Activated CD4-positive, alpha-beta T cell treated with anti-CD3 and anti-CD28 coated beads, Interleukin-2, Interleukin-6, amounts not matched to agents 100 ng/mL and 50 ng/mL, durations not matched to agents 16 hours and 8 hours (primary cell): ENCODE measurements around the gene IL1RAP.
A peak's percentile ranks its signal among the peaks of the same experiment; 100 is the strongest.

ENCODE experiments used
- DNase-seq: peaks from one replicate; pipeline ENCODE4 v3.0.0-alpha.2; 2020

The IL1RAP gene

GRCh38 chr3:190616637-190617036 lies 102.8 kb downstream of the IL1RAP start:
- peak; percentile 18 for DNase-seq

DNA sequence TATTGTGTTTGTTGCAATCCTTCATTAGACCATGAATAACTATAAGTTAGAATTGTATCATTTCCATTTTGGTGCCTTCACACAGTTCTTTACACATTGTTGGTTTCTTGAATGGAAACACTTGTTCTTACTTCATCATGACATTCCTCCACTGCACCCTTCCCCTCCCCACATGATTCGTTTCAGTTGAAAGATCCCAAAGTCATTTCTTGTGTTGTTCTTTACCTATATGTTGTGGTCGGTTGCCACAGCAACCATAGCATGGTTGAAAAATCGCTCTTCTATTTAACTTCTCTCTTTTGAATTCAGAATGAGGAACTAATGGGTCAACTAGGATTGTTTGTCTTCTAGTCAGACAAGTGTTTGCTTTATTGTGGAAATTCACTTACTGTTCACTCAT lies 103.3 kb downstream of the IL1RAP start:
- peak; percentile 73 for DNase-seq

DNA sequence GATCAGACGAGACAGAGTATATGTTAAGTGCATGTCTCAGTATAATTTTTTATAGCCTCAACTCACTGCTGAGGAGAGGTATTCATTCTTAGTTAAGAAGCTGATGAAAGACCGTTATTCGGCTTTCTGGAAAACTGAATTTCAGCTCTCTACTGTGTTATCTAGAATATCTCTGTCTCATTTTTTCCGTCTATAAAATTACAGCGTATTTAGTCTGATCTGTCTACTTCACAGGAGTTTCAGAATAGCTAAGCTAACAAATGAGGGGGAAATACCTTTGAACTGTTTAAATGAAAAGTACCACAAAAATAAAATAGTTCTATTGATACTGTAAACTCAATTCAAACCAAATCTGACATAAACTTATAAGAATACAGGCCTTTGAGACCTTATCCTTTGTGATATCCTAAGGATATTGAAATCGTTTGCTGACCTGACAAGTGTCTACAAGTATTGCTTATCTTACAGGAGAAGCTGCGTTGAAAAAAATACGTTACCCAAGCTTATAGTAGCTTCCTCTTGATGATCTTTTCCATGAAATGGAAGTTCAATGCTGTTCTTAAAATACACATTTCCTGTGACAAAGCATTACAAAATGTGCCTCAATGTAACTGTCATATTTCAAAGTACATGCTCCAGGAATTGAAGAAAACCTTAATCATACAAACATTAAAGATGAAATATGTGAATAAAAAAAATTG lies 104.6 kb downstream of the IL1RAP start:
- peak; percentile 77 for DNase-seq

DNA sequence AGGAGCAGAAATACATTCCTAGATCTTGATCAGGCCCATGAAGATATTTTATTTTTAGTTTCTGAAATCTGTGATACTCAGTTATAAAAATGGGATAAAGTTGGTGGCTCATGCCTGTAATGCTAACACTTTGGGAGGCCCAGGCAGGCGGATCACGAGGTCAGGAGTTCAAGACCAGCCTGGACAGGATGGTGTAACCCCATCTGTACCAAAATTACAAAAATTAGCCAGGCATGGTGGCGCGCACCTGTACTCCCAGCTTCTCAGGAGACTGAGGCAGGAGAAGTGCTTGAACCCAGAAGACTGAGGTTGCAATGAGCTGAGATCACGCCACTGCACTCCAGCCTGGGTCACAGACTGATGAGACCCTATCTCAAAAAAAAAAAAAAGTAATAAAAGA lies 105.5 kb downstream of the IL1RAP start:
- DNase-seq: no peak

- DNase-seq: no peak
Measured at GRCh38 chr3:190619761-190620160, 105.9 kb downstream of the IL1RAP start.

DNA sequence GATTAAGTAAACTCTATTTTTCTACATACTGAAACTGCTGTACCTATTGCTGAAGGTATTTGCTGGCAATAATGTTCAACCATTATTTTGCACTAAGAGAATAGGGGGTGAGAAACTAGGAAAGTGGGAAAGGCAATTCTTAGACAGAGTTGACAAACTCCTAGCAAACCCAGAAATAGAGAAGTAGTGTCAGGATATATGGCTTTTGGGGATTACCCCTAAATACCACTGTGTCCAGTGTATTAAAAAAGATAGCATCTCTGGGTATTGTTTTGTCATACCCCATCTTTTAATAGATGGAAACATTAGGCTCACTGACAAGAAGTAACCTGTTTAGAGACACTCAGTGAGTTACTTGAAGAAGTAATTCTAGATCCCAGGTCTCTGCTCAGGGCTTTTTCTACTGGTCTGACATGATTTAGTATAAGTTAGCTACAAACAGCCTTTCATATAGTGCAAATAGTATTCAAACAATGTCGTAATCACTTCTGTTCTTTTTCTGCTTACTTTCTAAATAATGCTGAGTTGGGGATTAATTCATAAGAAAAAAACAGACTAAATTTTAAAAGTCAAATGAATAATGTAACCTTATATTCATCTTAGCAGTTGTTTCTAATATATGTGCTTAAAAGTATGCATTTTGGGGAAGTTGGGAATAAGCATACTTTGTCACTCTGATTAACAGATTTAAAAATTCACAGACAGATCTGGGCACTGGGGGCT lies 107.2 kb downstream of the IL1RAP start:
- DNase-seq: no peak

DNA sequence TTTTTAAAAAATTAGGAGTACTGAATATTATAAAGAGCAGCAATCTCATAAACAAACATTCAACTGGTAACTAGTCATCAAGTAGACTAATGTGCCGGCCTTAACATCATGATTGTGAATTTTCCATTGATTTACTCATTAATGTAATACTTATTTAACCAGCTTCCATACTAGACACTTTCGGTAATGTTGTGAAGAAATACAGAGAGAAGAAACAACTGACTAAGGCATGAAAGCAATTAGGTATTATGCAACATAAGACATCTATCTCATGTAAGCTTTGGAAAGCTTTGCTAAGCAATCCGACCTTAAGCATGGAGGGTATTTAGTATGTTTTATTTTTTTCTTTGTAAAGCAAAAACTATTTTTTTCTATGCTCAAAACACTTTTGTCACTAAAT lies 108.0 kb downstream of the IL1RAP start:
- DNase-seq: no peak

DNA sequence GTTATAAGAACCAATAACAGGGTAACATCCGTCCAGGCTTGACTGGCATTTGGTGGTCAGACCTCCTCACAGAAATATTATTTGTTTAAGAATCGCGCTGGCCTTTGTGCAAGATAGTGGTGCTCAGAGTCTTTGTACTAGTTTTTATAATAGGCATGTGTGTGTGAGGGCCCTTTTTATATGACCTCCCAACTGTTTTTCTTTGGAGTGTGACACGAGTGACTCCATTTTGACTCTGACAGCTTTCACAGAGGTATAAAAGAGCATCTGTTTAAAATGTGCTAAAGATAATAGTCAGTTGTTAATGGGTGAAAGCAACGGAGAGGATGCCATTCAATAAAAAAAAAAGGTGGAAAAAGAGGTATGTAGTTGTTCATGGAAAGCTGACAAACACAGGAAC lies 110.4 kb downstream of the IL1RAP start:
- no peak for DNase-seq

GRCh38 chr3:190626951-190627620 lies 113.2 kb downstream of the IL1RAP start:
- no peak for DNase-seq

DNA sequence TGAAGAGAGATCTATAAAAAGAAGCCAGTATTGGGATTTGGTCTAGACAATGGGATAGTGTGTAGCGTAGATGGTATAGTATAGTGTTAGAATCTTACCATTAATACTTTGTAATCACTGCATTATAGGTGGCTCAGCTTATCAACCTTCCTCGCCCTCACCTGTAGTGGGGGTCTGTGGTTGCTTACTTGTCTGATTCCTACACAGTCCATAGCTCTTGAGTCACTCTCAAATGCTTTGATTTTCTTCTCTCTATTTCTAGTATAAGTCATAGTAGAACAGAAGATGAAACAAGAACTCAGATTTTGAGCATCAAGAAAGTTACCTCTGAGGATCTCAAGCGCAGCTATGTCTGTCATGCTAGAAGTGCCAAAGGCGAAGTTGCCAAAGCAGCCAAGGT lies 115.2 kb downstream of the IL1RAP start:
- no peak for DNase-seq

DNA sequence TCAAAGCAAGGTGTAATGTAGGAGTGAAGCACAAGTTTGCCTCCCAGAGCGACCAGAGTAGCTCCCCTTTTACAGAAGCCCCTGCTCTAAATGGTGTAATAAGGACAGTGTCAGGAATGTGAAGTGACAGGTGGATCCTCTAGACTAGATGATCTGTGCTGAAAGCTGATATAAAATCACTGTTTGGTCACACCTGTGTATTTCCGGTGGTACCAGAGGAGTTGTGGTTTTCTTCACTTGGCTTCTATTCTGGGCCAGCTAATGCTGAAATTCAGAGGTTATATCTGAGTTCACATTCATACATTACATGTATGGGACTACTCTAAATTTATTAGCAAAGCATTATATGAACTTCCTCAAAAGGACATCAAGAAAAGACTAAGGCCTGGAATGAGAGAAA lies 117.4 kb downstream of the IL1RAP start:
- DNase-seq: no peak

- no peak for DNase-seq
Measured at GRCh38 chr3:190641564-190641963, 127.7 kb downstream of the IL1RAP start.

GRCh38 chr3:190642016-190642415 lies 128.1 kb downstream of the IL1RAP start:
- no peak for DNase-seq

DNA sequence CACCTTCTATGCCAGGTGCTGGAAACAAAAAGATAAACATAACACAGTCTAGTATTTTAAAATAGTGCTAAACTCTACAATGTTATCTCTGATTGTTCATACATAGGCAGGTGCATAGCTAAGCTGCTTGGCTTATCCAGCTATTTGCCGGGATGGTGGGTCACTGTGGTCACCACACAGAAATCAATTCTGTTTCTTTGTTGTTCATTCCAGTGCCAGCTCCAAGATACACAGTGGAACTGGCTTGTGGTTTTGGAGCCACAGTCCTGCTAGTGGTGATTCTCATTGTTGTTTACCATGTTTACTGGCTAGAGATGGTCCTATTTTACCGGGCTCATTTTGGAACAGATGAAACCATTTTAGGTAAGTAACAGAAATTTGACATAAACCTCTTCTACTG lies 130.2 kb downstream of the IL1RAP start:
- DNase-seq: no peak

GRCh38 chr3:190644766-190645165 lies 130.9 kb downstream of the IL1RAP start:
- DNase-seq: no peak

- DNase-seq: no peak
Measured at GRCh38 chr3:190645932-190646460, 132.1 kb downstream of the IL1RAP start.

GRCh38 chr3:190646996-190647395 lies 133.1 kb downstream of the IL1RAP start:
- no peak for DNase-seq

GRCh38 chr3:190655933-190656332 lies 142.0 kb downstream of the IL1RAP start:
- no peak for DNase-seq

- DNase-seq: no peak
Measured at GRCh38 chr3:190658106-190658505, 144.2 kb downstream of the IL1RAP start.

DNA sequence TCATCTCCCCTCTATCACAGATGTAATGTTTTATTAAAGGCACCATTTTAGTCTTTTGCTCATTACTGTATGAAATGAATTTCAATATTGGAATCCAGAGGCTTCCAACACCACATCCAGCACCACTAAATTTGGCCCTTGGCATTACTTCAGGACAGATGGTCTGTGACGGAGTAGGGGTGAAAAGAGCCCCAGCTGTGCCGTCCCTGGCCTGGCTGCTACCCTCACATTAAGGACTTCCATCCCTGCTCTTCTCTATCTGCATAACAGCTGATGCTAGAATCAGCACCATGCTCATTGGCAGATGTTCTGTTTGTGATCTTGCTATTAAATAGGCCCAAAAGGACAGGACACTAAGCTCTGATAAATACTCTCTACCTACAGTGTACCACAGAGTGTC lies 152.9 kb downstream of the IL1RAP start:
- no peak for DNase-seq

DNA sequence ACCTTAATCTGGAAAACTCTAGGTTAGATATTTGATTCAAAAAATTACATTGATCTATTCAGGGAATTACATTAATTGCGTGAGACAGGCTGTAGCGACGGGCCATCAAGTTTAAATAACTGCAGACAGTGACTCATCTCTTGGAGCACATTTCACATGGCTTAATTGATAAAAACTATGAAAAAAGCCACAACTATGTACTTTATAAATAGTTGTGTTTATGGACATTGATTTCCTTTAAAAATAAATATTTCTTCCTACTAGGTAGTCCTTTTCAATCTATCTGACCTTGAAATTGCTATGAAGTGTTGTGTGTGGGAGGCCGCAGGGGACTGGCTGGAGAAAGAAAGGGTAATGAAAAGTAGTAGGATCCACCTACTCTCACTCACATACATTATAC lies 157.8 kb downstream of the IL1RAP start:
- DNase-seq: no peak

DNA sequence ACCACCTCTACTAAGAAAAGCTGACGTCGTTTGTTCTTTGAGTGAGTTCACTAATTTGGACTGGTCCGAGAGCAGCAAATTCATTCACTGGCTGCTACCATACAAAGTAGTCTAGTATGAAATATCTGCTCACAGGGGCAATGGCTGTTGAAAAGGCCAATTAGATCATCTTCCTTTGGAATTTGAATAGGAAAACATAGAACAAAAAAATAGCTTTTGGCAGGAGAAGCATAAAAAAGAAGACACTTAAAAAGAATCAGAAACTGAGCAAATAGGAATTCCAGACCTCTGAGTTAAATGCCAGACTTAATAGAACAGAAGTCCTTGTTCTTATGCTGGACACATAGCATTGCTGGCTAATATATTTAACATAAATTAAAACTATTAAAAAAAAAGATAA lies 159.3 kb downstream of the IL1RAP start:
- DNase-seq: no peak

- no peak for DNase-seq
Measured at GRCh38 chr3:190676481-190676880, 162.6 kb downstream of the IL1RAP start.

- no peak for DNase-seq
Measured at GRCh38 chr3:190677001-190677400, 163.1 kb downstream of the IL1RAP start.
